ENCODE measurements around the gene NFE2.
A peak's percentile ranks its signal among the peaks of the same experiment; 100 is the strongest.
"Not testable (repeated sequence)": the region's sequence is repeated elsewhere in the genome, so short reads cannot be mapped to it uniquely, and the experiment has no call there.

Gene NFE2

DNA sequence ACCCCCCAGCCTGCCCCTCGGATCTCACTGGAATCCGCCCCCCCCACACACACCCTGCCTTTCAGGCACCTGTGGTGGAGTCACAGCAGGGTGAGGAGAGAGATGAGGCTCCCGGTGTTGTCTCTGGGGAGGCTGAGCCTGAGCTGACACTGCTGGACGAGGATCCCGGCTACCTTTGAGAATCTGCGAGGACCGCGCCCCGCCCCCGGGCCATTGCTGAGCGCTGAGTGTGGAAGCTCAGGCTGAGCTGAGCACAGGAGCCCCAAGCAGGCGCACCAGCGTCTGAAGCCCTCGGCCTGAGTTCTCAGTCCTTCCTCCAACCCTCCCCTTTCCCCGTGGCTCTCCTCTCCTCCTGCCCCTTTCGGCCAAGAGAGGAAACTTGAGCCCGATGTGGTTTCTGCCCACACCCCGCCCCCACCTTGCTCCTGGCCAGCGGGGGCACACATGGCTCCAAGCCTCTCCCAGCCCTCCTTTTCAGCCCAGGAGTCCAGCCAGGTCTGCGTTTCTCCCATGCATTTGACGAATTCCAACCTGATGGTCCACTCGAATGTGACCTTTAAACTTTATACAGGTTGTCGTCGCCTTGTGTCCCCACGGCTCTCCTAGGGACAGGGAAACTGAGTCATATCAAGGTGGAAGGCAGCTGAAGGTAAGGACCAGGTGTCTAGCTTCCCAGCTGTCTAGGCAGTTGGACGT lies at the start of gene NFE2:
NFE2 (minus strand) TSS at position 284 of the 696 bp plus-strand sequence. CDS start 5,767 bp downstream, outside the sequence.
- DNase-seq (ENCODE audit: extremely low read depth in 1 of 2, low read depth in 1 of 2): no peak

DNA sequence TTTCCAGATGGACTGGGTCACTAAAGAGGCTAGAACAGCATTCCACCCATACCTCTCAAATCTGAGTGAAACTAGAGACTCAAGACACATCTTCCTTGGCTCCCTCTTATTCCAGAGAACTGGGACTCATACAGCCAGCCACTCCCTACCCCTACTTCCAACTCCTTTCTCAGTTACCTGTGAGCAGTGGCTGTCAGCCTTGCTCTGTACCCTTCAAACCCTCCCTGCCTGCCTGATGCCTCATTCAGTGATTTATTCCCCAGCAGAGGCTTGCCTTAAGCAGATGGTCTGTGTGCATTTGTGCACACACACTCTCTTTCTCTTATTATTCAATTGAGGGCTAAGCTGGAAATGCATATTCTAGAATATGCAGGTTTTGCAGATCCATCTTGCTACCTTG lies 48.9 kb upstream of the NFE2 start:
- no peak for DNase-seq (ENCODE audit: extremely low read depth in 1 of 2, low read depth in 1 of 2)

DNA sequence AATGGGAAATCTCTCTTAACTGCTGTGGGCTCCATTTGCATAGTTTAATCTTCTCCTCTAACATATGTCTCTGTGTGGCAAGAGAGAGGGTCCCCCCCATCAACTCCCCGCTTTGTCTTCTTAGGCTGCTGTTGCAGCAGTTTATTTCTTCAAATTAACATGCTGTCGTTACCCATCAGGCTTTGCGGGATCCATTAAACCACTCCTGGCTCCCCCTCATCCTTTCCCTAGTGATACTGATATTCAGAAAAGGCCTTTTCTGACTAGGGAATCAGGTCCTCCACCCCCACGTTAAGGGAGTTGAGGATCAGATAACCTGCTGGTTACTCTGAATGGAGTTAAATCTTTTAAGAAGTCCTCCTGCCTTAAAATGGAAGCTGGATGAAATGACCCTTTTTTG lies 48.2 kb upstream of the NFE2 start:
- no peak for DNase-seq (ENCODE audit: extremely low read depth in 1 of 2, low read depth in 1 of 2)

DNA sequence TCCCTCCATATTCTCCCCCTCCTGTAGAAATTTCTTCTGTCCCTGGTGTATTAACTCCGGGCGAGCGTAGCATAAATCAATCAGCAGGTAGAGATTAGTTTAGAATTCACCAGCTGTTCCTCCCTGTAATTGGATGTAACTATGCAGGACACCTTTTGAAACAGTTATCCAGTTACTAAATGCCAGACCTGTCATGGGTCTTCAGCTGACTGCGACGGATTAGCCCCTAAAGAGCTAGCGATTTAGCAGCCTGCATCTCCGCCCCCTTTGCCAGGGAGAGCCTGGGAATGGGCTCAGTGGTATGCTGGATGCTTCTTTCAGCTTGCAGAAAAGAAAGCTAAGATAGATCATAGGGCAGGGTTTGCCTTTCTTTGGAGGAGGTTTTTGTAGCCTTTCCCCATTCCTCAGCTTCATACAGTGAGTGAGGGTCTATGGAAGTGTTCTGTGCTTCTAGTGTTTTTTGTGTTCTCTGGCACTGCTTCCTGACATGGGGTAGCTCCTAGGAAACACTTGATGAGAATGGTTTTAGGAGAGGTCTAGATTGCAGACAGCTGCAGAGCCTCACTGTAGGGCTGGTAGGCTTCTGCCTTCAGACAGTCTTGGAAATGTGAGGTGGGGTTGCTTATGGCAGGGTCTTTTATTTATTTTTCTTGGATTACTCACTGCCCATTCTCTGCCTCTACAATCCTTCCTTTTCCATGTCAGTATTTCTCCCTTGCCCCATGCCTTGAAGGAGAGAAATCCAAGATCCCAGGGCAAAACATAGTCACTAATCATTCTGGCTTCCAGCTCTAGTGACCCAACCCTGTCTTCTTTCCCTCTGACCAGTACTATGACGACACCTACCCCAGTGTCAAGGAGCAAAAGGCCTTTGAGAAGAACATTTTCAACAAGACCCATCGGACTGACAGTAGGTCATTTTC lies 40.8 kb upstream of the NFE2 start:
- DNase-seq (ENCODE audit: extremely low read depth in 1 of 2, low read depth in 1 of 2): no peak

DNA sequence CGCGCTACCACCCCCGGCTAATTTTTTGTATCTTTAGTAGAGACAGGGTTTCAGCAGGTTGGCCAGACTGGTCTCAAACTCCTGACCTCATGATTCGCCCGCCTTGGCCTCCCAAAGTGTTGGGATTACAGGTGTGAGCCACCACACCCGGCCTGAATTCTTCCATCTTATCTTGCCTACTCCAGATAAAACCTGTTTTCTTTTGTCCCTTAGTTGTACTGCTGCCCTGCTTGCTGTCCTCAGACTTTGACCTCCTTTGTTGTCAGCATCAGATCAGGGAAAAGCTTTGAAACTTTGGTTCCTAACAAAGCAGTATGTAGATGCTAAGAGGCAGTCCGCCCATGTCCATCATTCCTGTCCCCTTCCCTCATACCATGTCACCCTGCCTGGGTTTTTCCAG lies 40.0 kb upstream of the NFE2 start:
- no peak for DNase-seq (ENCODE audit: extremely low read depth in 1 of 2, low read depth in 1 of 2)

DNA sequence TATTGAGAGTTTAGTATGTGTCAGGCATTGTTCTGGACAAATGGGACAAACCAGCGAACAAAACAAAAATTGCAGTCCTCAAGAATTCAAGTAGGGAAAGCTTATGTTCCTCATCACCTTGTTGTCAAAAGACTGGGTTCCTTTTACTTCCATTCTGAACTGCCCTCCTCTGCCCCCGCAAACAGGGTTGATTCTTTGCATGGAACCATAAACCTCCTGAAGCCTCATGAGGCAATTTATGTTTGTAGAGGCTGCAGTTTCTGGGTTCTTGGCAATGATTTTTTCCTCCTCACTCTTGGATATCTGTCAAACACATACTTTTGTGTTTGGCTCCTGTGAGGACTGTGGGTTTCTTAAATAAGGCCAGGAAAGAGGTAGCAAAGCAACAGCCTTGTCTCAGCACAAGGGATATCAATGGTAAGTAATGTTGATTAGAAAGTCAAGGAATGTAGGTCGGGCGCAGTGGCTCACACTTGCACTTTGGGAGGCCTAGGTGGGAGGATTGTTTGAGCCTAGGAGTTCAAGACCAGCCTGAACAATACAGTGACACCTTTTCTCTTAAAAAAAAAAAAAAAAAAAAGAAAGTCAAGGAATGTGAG lies 38.0 kb upstream of the NFE2 start:
- no peak for DNase-seq (ENCODE audit: extremely low read depth in 1 of 2, low read depth in 1 of 2)

DNA sequence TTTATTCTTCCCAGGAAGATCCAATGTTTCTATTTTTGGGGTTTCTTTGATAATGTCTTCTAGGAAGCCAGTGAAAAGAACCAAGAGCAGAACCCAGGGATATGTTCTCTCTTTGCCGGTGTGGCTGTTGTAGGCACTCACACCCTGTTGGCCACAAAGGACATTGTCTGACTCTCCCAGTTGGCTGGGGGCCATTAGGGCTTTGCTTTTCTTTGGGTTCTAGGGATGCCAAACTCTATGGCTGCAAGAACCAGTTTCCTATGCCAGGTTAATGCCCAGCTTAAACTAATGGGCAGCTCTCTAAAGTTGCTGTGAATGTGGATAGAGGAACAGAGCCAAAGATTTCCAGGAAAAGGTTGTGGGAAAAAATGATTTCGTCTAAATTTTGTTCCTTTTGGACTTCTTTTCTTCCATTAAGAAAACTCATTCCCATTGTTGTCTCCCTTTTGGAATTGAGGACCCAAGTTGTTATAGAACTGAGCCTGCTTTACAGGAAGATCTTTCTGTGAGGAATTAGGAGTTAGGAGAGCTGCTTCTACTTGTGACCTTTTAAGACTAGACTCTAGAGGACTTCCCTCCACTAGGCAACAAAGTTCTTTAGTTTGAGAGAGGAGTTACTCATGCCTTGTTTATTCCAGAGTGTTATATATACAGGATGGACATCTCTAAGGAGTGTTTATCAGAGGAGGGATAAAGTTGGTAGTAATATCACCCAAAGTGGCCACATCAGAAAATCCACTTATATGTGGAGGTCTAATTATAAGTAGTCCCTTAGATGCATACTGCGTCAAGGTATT lies 37.2 kb upstream of the NFE2 start:
- DNase-seq (ENCODE audit: extremely low read depth in 1 of 2, low read depth in 1 of 2): no peak

DNA sequence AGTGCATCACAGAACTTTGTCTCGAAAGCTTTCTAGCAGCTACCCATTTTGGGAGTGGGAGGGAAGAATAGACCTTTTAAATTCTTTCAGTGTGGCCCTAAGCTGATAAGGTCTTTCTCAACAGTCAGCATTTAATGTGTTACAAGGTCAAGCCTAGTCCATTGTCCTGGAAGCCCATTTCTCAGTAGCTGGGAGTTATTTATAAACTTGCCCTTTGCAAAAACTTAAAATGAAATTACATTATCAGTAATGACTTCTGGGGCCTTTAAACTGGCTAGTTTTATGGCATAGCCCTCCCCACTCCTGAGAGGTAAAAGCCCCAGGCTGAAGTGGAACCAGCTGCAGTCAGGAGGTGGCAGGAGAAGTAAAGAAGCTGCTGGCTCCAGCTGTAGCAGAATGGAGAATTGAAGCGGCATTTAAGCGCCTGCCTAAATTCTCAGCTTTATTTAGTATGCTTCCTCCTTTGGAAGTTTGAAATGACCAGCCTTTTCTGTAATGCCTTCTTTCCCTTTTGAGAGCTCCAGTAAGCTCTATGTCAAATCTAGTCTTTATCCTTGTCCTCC lies 36.5 kb upstream of the NFE2 start:
- no peak for DNase-seq (ENCODE audit: extremely low read depth in 1 of 2, low read depth in 1 of 2)

DNA sequence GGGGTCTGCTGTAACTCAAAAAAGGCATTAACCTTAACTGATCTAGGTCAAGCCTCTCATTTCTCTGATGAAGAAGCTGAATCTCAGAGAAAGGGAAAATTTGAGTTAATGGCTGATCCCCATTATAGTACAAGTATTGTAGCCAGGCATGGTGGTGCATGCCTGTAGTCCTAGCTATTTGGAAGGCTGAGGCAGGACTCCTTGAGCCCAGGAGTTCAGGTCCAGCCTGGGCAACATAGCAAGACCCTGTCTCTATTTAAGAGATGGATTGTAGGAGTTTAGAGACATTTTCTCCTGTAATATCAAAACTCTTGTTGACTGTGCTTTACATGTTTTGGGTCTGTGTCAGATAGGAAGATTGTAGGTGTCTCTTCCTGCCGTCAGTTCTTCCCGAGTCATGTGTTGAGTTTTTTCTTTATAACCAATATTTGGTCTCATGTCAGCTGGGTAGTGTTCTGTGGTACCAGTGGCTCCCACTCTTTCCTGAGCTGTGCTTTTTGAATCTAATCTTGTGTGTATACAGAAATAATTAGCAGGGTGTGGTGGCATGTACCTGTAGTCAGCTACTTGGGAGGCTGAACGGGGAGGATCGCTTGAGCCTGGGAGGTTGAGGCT lies 32.7 kb upstream of the NFE2 start:
- no peak for DNase-seq (ENCODE audit: extremely low read depth in 1 of 2, low read depth in 1 of 2)

DNA sequence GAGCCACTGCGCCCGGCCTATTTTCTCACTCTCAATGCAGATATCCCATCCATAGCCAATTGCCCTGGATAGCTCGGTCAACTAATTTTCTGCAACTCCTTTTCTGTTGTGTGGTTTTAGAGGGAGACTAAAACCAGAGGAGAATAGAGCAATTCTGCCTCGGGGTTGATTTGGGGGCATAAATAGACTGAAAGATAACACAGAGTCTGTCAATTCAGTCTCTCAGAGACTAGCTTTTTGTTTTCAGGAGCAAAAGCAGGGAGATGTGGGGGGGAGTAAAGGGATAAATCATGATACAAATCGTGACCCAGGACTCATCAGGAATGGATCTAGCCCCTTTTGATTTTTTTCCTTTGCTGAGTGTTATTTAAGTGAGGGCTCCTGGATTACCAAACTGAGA lies 30.6 kb upstream of the NFE2 start:
- no peak for DNase-seq (ENCODE audit: extremely low read depth in 1 of 2, low read depth in 1 of 2)

DNA sequence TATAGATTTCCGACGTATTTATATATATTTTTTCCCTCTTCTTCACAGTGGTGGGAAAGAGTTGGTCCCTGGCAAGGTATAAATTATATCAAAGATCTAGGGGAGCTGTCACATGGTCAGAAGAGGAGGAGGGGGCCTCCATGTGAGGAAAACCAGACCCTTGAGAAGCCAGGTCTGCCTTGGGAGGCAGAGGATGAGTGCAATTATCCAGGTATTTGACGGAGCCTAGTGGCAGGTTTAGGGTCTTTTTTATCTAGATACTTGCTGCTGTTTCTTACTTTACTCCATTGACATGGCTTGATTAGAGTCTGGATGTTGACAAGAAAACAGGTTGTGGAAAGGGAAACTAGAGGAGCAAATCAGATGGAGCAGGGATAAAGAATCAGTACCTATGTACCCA lies 29.6 kb upstream of the NFE2 start:
- DNase-seq (ENCODE audit: extremely low read depth in 1 of 2, low read depth in 1 of 2): no peak

DNA sequence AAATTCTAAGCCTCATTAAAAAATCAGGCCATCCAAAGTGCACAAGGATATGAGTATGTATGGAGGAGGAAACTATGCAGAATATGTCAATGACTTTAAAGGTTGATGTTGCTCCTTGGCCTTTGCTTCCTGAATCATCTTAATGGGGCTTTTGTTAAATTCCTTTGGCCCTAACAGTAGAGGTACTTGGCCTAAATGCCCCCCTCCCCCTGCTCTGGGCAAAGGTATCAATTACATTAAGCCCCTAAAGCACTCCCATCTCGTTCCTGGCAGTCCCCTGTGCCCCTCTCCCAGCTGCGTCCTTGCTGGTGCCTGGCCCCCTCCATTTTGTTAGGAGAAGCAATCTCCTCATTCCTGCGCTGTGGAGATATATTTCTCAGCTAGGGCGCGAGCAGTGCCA lies 28.9 kb upstream of the NFE2 start:
- no peak for DNase-seq (ENCODE audit: extremely low read depth in 1 of 2, low read depth in 1 of 2)

DNA sequence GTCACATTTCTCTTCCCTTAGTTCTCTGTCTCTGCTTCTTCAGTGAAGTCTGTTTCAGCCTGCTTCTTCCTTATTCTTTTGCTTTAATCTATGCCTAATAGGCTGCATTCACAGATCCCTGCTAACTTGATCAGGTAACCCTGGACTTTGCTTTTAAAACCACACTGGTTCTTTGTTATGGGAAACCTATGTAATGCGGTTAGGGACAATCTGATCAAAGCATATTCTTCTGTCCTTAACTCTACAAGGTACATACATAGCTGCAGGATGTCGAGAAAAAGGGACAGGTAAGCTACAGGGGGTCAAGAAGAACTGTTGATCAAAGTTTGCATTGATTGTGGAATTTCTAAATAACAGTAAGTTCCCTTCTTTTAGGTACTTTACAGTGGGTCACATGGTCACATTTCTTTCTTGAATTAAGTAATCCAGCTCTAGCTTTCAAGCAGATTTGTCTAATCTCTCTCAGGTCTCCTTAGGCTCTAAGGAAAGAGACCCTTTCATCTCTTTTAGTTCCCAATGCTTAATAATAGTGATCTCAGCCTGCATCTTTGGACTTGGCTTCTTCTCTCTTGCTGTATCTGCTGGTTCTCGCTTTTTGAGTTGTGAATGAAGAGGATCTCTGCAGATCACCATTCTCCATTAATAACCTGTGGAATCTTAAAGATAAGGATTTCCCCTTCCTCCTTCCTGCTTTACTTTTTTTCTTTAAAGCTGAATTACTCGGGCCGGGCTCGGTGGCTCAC lies 28.0 kb upstream of the NFE2 start:
- no peak for DNase-seq (ENCODE audit: extremely low read depth in 1 of 2, low read depth in 1 of 2)

DNA sequence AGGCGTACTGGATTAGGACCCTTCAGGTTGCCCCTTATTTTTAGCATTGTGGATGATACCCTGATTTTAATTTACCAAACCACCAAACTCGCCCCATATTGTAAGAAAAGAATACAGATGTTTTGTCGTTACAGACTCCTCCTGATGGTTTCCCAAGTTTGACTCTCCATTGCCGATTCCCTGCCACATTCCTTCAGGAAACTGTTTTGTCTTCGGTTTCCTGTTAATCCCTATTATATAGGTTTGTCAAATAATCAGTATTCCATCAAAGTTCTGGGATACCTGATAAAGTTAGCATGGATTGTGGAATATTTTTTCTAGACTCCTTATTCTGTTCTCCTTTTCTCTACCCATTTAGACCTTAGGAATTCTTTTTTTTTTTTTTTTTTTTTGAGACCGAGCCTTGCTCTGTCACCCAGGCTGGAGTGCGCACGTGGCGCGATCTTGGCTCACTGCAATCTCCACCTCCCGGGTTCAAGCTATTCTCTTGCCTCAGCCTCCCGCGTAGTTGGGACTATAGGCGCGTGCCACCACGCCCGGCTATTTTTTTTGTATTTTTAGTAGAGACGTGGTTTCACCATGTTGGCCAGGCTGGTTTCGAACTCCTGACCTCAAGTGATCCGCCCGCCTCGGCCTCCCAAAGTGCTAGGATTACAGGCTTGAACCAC lies 24.8 kb upstream of the NFE2 start:
- DNase-seq (ENCODE audit: extremely low read depth in 1 of 2, low read depth in 1 of 2): not testable (repeated sequence)

DNA sequence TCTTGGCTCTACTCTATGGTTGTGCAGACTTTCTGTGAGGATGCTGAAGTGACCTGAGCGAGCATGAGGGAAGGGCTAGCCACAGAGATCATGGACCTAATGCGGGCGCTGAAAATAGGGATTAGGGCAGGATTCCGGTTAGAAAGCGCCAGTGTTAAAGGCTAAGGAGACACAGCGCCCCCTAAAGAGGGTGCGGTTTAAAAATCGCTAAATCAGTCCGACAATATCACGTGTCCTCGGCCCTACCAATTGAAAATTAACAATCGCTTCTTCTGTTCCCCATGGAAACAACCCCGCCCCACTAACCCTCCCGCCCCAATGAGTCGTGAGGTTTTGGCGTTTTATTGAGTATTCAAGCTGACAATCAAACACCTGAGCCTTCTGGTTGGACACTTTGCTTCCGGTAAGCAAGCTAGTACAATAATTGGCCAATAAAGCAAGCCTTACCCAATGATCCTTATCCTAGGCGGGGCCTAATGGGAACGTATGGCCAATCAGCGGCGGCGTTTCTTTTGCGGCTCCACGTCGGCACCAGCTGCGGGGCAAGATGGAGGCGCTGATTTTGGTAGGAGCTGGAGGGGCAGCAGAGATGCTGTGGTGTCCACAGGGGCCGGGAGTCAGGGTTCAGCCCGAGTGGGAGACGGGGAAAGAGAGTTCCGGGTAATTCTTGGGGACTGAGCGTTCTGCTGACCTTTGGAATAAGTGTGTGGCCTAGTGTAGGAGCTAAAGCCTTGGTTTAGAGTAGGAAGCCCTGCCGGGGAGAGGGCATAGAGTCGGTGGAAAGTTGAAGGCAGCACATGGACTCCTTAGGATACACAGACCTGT lies 24.0 kb upstream of the NFE2 start, which contains the start of gene COPZ1:
COPZ1 (plus strand) TSS at position 515 of the 825 bp plus-strand sequence; CDS start at position 548, 33 bp downstream.
- DNase-seq (ENCODE audit: extremely low read depth in 1 of 2, low read depth in 1 of 2): peak; percentile 84 to 92

DNA sequence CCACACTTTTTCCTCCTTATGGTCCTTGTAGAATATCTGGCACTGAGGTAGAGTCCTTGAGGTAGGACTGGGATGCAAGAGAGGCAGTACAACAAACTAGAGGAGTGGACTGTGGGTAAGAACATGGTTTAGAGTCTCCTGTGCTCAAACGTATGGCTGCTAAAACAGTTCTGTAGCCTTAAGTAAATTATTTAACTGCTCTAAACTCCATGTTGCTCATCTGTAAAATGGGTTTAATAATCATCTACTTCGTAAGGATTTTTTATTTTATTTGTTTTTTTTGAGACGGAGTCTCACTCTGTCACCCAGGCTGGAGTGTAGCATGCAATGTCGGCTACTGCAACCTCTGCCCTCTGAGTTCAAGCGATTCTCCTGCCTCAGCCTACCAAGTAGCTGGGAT lies 20.5 kb upstream of the NFE2 start:
- no peak for DNase-seq (ENCODE audit: extremely low read depth in 1 of 2, low read depth in 1 of 2)

DNA sequence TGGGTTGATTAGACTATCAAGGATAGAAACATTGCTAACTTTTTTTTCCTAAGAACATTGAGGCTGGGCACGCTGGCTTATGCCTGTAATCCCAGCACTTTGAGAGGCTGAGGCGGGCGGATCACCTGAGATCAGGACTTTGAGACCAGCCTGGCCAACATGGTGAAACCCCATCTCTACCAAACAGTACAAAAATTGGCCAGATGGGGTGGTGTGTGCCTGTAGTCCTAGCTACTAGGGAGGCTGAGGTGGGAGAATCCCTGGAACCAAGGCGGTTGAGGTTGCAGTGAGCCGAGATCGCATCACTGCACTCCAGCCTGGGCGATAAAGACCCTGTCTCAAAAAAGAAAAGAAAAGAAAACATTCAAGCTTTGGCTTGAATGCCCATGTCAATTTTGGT lies 11.5 kb upstream of the NFE2 start:
- not testable (repeated sequence) for DNase-seq (ENCODE audit: extremely low read depth in 1 of 2, low read depth in 1 of 2)

DNA sequence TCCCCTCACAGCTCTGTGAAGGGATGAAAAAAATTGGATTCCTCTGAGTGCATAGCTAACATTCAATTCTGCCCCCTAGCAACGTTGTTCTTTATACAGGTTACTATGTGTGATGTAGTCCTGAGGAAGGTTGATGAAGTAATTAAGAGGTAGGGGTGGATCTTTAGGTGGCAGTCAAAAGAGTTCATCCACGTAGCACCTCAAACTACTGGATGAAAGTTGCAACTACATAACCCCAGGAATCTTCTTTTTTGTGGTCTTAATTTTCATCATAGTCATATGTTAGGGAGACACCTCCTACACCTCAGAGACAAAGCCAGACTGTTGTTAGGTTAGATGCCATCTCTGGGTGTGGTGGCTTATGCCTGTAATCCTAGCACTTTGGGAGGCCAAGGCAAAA lies 10.2 kb upstream of the NFE2 start:
- DNase-seq (ENCODE audit: extremely low read depth in 1 of 2, low read depth in 1 of 2): no peak

All from stimulated activated CD8-positive, alpha-beta memory T cell treated with anti-CD3 and anti-CD28 coated beads, Interleukin-7, amount 100 ng/mL, for 48 hours (primary cell).